GM12878 (cell line): Measurements from ENCODE around the gene FAM83D. TPM values are rescaled to one million over a fixed set of nuclear protein-coding genes. Genes with fewer than 3 reads are reported as not detected.

Experiments used
- BRCA1 ChIP-seq: IDR thresholded peaks from 2 replicates; pipeline ENCODE4 v1.6.1; 2011; ENCODE audit warnings: low read depth, low read length, improper control_type of control experiment
- CEBPB ChIP-seq, 2 experiments: fragments of 150-350 bp in 1 of 2; IDR thresholded peaks; 2 replicates each; pipeline ENCODE4 v1.6.1; 2012 to 2014; ENCODE audit warnings: low read depth in 2 of 2, low read length in 2 of 2, borderline replicate concordance in 1 of 2, inconsistent platforms in 1 of 2
- GABPA ChIP-seq: IDR thresholded peaks from 2 replicates; pipeline ENCODE4 v1.6.1; 2014; ENCODE audit warnings: antibody characterized with exemption, low read depth, mild to moderate bottlenecking, inconsistent platforms
- IKZF1 ChIP-seq: fragments of 450-650 bp; conservative IDR thresholded peaks from 2 replicates; pipeline ENCODE4 v1.6.1; 2017; ENCODE audit warnings: antibody characterized with exemption, mild to moderate bottlenecking
- NR2F1 ChIP-seq: fragments of 450-650 bp; conservative IDR thresholded peaks from 2 replicates; pipeline ENCODE4 v1.6.1; 2017; ENCODE audit warnings: mild to moderate bottlenecking
- PAX5 ChIP-seq: IDR thresholded peaks from 2 replicates; pipeline ENCODE4 v1.6.1; 2011; ENCODE audit warnings: low read depth, low read length, borderline replicate concordance
- PAX8 ChIP-seq: fragments of 450-650 bp; IDR thresholded peaks from 2 replicates; pipeline ENCODE4 v1.6.1; 2017; ENCODE audit warnings: mild to moderate bottlenecking, moderate library complexity
- POU2F2 ChIP-seq: IDR thresholded peaks from 3 replicates; pipeline ENCODE4 v1.6.1; 2011; ENCODE audit warnings: low read depth, mild to moderate bottlenecking, low read length, borderline replicate concordance
- SMC3 ChIP-seq: IDR thresholded peaks from 2 replicates; pipeline ENCODE4 v1.6.1; 2011; ENCODE audit warnings: low read length, improper control_type of control experiment, borderline replicate concordance
- TAF1 ChIP-seq: IDR thresholded peaks from 2 replicates; pipeline ENCODE4 v1.6.1; 2011; ENCODE audit warnings: mild to moderate bottlenecking, low read depth, low read length, borderline replicate concordance
- polyA plus RNA-seq, 11 experiments: library from polyadenylated mRNA; depleted of rRNA in 4 of 11; unstranded in 6 of 11; stranded (reverse) in 5 of 11; fragments of >200 nt; fragmentation: Nextera tagmentation in 4 of 11; fragmentation: Illumina TruSeq in 1 of 11; extraction: Ambion mirVana in 4 of 11; extraction: Trizol in 1 of 11; gene quantifications; 1 replicate in 1 of 11; 2 replicates in 10 of 11; pipeline versions ENCODE4 v1.2.1 to v1.2.3, GENCODE V29; 2011 to 2016; ENCODE audit warnings: inconsistent platforms in 2 of 11, missing spikeins in 2 of 11, low read depth in 1 of 11
- total RNA-seq, 4 experiments: library from RNA; depleted of rRNA in 3 of 4; stranded (reverse); fragments of >200 nt in 3 of 4; fragmentation: Illumina TruSeq in 1 of 4; extraction: Trizol in 1 of 4; gene quantifications; 2 replicates each; pipeline versions ENCODE4 v1.2.1 to v1.2.3, GENCODE V29; 2013 to 2021
- TF ChIP-seq, protein P1 (sequence below), 3 experiments: IDR thresholded peaks in 2 of 3; conservative IDR thresholded peaks in 1 of 3; 2 replicates each; pipeline ENCODE4 v1.5.1; 2011; ENCODE audit warnings: low read depth in 3 of 3, low read length in 3 of 3, mild to moderate bottlenecking in 3 of 3, control low read depth in 2 of 3, moderate library complexity in 2 of 3, inconsistent platforms in 1 of 3, mixed read lengths in 1 of 3; ENCODE audit not compliant: control insufficient read depth in 2 of 3, insufficient read depth in 1 of 3; ENCODE audit errors: extremely low read depth in 1 of 3
- TF ChIP-seq, protein P2 (sequence below): IDR thresholded peaks from 2 replicates; pipeline ENCODE4 v1.6.1; 2011; ENCODE audit warnings: low read depth, low read length, improper control_type of control experiment, borderline replicate concordance
- TF ChIP-seq, protein P3 (sequence below): fragments of 450-650 bp; IDR thresholded peaks from 2 replicates; pipeline ENCODE4 v1.6.1; 2014; ENCODE audit warnings: mild to moderate bottlenecking
- TF ChIP-seq, protein P4 (sequence below): IDR thresholded peaks from 2 replicates; pipeline ENCODE4 v1.6.1; 2012; ENCODE audit warnings: low read depth, low read length, improper control_type of control experiment

FAM83D gene
- total and polyA plus RNA-seq, 10 of the 15 experiments (the other 5 are each of a cell fraction or from before 2014, with no cell fraction given), result 4.5 to 34.8 (median 19.2) TPM

DNA sequence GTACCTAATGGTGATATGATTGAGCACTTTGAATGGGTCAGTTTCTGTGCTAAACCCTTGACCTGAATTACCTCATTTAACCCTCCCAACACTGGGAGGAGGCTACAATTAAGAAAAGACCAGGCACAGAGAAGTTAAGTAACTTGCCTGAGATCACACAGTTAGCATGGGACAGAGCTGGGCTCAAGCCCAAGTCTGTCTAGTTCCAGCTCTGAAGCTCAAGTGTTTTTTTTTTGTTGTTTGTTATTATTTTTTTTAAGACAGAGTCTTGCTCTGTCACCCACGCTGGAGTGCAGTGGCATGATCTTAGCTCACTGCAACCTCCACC, 4.0 kb downstream of the FAM83D start (continued):
- TF ChIP-seq, protein P1, sequence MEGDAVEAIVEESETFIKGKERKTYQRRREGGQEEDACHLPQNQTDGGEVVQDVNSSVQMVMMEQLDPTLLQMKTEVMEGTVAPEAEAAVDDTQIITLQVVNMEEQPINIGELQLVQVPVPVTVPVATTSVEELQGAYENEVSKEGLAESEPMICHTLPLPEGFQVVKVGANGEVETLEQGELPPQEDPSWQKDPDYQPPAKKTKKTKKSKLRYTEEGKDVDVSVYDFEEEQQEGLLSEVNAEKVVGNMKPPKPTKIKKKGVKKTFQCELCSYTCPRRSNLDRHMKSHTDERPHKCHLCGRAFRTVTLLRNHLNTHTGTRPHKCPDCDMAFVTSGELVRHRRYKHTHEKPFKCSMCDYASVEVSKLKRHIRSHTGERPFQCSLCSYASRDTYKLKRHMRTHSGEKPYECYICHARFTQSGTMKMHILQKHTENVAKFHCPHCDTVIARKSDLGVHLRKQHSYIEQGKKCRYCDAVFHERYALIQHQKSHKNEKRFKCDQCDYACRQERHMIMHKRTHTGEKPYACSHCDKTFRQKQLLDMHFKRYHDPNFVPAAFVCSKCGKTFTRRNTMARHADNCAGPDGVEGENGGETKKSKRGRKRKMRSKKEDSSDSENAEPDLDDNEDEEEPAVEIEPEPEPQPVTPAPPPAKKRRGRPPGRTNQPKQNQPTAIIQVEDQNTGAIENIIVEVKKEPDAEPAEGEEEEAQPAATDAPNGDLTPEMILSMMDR (IDR thresholded peaks at IDR 0.05 in 2 of 3, conservative IDR thresholded peaks at IDR 0.05 in 1 of 3; ENCODE audit: control insufficient read depth in 2 of 3, extremely low read depth in 1 of 3, insufficient read depth in 1 of 3, low read depth in 3 of 3, low read length in 3 of 3), result no peak
- TF ChIP-seq CEBPB (IDR thresholded peaks at IDR 0.05; ENCODE audit: borderline replicate concordance in 1 of 2, low read depth in 2 of 2, low read length in 2 of 2), result no peak
- TF ChIP-seq, protein P2, sequence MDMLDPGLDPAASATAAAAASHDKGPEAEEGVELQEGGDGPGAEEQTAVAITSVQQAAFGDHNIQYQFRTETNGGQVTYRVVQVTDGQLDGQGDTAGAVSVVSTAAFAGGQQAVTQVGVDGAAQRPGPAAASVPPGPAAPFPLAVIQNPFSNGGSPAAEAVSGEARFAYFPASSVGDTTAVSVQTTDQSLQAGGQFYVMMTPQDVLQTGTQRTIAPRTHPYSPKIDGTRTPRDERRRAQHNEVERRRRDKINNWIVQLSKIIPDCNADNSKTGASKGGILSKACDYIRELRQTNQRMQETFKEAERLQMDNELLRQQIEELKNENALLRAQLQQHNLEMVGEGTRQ, result no peak
- TF ChIP-seq PAX8, result no peak
- no peak for TF ChIP-seq SMC3
- TF ChIP-seq, protein P3, sequence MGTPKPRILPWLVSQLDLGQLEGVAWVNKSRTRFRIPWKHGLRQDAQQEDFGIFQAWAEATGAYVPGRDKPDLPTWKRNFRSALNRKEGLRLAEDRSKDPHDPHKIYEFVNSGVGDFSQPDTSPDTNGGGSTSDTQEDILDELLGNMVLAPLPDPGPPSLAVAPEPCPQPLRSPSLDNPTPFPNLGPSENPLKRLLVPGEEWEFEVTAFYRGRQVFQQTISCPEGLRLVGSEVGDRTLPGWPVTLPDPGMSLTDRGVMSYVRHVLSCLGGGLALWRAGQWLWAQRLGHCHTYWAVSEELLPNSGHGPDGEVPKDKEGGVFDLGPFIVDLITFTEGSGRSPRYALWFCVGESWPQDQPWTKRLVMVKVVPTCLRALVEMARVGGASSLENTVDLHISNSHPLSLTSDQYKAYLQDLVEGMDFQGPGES, result no peak
- TF ChIP-seq, protein P4, sequence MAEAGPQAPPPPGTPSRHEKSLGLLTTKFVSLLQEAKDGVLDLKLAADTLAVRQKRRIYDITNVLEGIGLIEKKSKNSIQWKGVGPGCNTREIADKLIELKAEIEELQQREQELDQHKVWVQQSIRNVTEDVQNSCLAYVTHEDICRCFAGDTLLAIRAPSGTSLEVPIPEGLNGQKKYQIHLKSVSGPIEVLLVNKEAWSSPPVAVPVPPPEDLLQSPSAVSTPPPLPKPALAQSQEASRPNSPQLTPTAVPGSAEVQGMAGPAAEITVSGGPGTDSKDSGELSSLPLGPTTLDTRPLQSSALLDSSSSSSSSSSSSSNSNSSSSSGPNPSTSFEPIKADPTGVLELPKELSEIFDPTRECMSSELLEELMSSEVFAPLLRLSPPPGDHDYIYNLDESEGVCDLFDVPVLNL, result no peak
- no peak for TF ChIP-seq BRCA1
- TF ChIP-seq POU2F2, result no peak
- TF ChIP-seq IKZF1, result no peak
- no peak for TF ChIP-seq TAF1
- no peak for TF ChIP-seq GABPA
- TF ChIP-seq PAX5, result no peak
- TF ChIP-seq NR2F1, result no peak
